Kidney (tissue), 14 donors: ENCODE measurements around the gene GSC2. TPM values are rescaled to one million over a fixed set of nuclear protein-coding genes. Genes with fewer than 3 reads are reported as not detected.

Experiments
- DNase-seq, 5 donors: peaks; one replicate each; pipeline ENCODE4 v3.0.0-alpha.2; 2013 to 2020
- FAIRE-seq: peaks from 2 replicates; lab custom pipeline; 2012; peaks lifted over from hg19 to GRCh38; lab: Jason Lieb, UNC
- H3K27ac ChIP-seq, 2 donors: one replicate each; pipeline ENCODE4 v1.7.0; 2013; ENCODE audit warnings: low read depth in 2 of 2, low read length in 2 of 2, inconsistent platforms in 1 of 2
- H3K27me3 ChIP-seq: one replicate; pipeline ENCODE4 v1.7.1; 2013; ENCODE audit warnings: low read length, inconsistent platforms; ENCODE audit not compliant: control insufficient read depth, insufficient read depth
- H3K36me3 ChIP-seq, 3 donors: one replicate each; pipeline versions ENCODE4 v1.7.0 to v1.7.1; 2013; ENCODE audit warnings: low read length in 3 of 3, control low read depth in 1 of 3, inconsistent platforms in 1 of 3; ENCODE audit not compliant: insufficient read depth in 3 of 3, control insufficient read depth in 2 of 3
- H3K4me1 ChIP-seq, 3 donors: one replicate each; pipeline versions ENCODE4 v1.7.0 to v1.7.1; 2013; ENCODE audit warnings: low read length in 3 of 3, inconsistent platforms in 1 of 3, low read depth in 1 of 3; ENCODE audit not compliant: control insufficient read depth in 2 of 3, insufficient read depth in 2 of 3
- H3K4me3 ChIP-seq, 3 donors: one replicate each; pipeline versions ENCODE4 v1.7.0 to v1.8.1; 2013; ENCODE audit warnings: low read length in 3 of 3, control low read depth in 1 of 3, inconsistent platforms in 1 of 3
- H3K9ac ChIP-seq, 3 donors: one replicate each; pipeline versions ENCODE4 v1.7.0 to v1.7.1; 2013; ENCODE audit warnings: low read length in 3 of 3, control low read depth in 1 of 3, inconsistent platforms in 1 of 3
- H3K9me3 ChIP-seq, 3 donors: one replicate each; pipeline versions ENCODE4 v1.7.0 to v1.7.1; 2013; ENCODE audit warnings: low read length in 3 of 3, control low read depth in 1 of 3, inconsistent platforms in 1 of 3; ENCODE audit not compliant: control insufficient read depth in 2 of 3, insufficient read depth in 1 of 3
- intact Hi-C: fragments of 100-400 bp; cut with DNase I; formaldehyde crosslinking; loops from one replicate; pipeline ENCODE4 v1.11.1; 2022
- polyA plus RNA-seq: library from polyadenylated mRNA; stranded (reverse); fragments of 350-450 nt; fragmentation: Illumina TruSeq; extraction: RNeasy Lipid Tissue Mini Kit (QIAGEN cat#74804); gene quantifications from one replicate; pipeline ENCODE4 v1.2.3, GENCODE V29; 2014; ENCODE audit warnings: low read depth, low replicate concordance; ENCODE audit not compliant: insufficient read depth
- total RNA-seq: library from RNA; stranded (reverse); fragmentation: NEBNext Ultra II Directional; extraction: Animal tissue kit (Norgen Biotek cat#: 25700); gene quantifications from one replicate; pipeline ENCODE4 v1.2.1, GENCODE V29; 2021
- TF ChIP-seq, protein P1 (sequence below): IDR thresholded peaks from 3 replicates; pipeline ENCODE4 v1.5.1; 2012; ENCODE audit warnings: mild to moderate bottlenecking, moderate library complexity, borderline replicate concordance; ENCODE audit not compliant: insufficient read depth; ENCODE audit errors: extremely low read depth
- donor health status: control.
- donor health status: control.
- donor health status: control.
- donor health status: control.
- donor health status: control.
- donor health status: DM: yes; HTN: yes; CAD: no.
- donor health status: Normal renal cell carcinoma (clear cell type).

GSC2 gene
- total and polyA plus RNA-seq, 2 donors from 2014 or later = not detected

DNA sequence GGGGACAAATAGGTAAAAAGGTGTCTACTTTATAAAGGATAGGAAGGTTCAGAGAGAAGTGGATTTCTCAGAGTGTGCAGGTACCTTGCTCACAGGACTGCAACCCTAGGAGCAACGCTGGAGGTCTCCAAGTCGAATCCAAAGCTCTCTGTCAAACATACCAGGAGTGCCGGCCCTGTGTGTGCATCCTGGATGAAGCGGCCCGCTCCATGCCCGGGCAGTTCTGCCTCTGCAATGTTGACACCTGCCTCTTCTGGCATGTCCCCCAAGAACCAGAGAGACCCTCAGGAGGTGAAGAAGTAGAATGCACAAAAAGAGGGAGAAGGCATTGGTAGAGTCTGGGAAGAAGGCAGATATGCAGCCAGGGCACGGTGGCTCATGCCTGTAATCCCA is 22.1 kb downstream of the GSC2 start:
- TF ChIP-seq, protein P1, sequence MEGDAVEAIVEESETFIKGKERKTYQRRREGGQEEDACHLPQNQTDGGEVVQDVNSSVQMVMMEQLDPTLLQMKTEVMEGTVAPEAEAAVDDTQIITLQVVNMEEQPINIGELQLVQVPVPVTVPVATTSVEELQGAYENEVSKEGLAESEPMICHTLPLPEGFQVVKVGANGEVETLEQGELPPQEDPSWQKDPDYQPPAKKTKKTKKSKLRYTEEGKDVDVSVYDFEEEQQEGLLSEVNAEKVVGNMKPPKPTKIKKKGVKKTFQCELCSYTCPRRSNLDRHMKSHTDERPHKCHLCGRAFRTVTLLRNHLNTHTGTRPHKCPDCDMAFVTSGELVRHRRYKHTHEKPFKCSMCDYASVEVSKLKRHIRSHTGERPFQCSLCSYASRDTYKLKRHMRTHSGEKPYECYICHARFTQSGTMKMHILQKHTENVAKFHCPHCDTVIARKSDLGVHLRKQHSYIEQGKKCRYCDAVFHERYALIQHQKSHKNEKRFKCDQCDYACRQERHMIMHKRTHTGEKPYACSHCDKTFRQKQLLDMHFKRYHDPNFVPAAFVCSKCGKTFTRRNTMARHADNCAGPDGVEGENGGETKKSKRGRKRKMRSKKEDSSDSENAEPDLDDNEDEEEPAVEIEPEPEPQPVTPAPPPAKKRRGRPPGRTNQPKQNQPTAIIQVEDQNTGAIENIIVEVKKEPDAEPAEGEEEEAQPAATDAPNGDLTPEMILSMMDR = no peak
- intact Hi-C loops = no loop called here
- Histone ChIP-seq H3K4me1 (peaks cover 0 to 2% (median under 1%) of the 10 kb centered on the region in 3 donors), H3K9ac (no peak overlapping the region), H3K9me3 (no peaks in the 10 kb centered on the region), H3K36me3 (peaks cover 0 to 2% (median 0%) of the 10 kb centered on the region in 3 donors), H3K4me3 (no peak overlapping the region), H3K27me3 (no peaks in the 10 kb centered on the region), H3K27ac (no peak overlapping the region)
- FAIRE-seq (no peak), DNase-seq (no peak)

DNA sequence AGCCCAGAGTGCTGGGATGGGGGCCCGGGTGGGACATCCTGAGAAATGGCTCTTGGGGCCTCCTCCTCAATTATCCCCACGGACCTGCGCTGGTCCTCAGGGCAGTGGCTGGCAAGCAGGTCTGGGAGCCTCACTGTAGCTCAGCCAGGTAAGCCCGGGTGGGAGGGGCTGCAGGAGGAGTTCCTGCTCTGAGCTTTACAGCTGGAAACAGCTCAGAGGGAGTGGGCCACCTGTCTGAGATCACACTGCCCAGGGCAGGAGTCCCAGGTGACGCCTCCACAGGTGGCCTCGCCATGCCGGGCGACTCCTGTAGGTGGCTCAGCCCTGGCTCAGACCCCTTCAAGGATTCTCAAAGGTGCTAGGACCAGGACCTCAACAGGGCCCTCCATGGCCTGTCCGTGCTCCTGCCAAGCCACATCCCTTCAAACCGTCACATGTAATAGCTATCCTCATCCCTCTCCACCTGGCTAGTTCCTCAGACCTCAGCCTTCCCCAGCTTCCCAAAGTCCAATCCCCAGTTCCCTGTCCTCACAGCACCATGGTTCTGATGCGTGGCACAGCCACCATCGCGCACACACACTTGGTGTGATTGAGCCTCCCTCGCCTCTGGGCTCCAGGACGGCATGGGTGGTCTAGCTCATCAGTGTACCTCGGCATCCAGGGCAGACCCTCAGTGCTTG is 22.6 kb downstream of the GSC2 start:
- H3K4me3 ChIP-seq = no peak overlapping the region
- no peak for FAIRE-seq

DNA sequence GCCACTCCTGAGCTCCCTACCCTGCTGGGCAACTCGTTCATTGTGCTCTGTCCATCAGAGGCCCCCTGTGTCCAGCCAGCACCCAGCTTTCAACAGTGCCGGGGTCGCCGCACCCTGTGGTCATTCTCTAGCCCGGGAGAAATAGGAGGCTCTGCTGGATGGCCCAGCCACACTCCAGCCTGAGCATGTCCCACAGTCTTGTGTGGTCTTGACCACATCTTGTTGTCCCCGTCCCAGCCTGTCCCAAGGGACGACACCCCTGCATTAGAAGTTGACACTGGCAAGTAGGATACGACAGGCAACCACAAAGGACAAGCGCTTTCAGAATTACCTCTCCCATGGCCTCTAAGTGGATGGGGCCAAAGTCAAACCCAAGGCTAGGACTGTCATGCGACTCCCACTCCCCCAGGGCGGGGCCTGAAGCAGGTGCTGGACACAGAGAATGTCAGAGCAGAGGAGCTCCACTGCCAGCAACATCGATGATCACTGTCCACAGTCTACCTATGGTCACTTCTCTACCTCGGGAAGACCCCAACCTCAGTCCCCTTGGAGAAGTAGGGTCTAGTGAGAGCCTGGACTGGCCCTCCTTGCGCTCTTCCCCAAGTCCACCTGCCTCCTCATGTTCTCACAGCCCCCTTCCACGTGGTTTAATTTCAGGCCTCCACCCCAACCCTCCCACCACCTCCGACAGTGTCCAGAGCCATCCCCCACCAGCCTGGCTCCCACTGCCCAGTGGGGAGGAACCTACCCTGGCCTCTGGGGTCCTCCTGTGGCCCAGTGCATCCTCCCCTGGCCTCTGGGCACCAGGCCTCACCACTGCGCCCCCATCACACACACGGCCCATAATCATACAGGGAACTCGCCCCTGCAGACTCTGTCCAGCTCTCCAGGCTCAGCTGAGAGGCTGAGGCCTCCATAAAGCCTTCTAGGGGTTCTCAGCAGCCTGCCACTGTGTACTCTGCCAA is 23.5 kb downstream of the GSC2 start:
- H3K36me3 ChIP-seq = no peaks in the 10 kb centered on the region
- H3K9ac ChIP-seq = no peak overlapping the region
- TF ChIP-seq, protein P1 = no peak
- FAIRE-seq = no peak
- no peak overlapping the region for H3K27ac ChIP-seq
- H3K9me3 ChIP-seq = no peaks in the 10 kb centered on the region
- no peaks in the 10 kb centered on the region for H3K27me3 ChIP-seq
- DNase-seq = peak in 1 of 5 donors; percentile 42
- no peak overlapping the region for H3K4me3 ChIP-seq
- H3K4me1 ChIP-seq = peaks cover 0 to 4% (median 4%) of the 10 kb centered on the region in 3 donors
- intact Hi-C loops = no loop called here

More for the DNA sequence above, 22.6 kb downstream of the GSC2 start:
- Histone ChIP-seq H3K9ac (no peak overlapping the region), H3K9me3 (no peaks in the 10 kb centered on the region), H3K4me1 (peaks cover 0 to 4% (median 4%) of the 10 kb centered on the region in 3 donors), H3K36me3 (no peaks in the 10 kb centered on the region), H3K27ac (no peak overlapping the region), H3K27me3 (no peaks in the 10 kb centered on the region)
- DNase-seq = peak in 1 of 5 donors; percentile 57
- TF ChIP-seq, protein P1 = no peak
- intact Hi-C loops = no loop called here
